ENCODE measurements around the gene SLC39A1. TPM values are rescaled to one million over a fixed set of nuclear protein-coding genes. Genes with fewer than 3 reads are reported as not detected.

SLC39A1 gene
- total RNA-seq, 1 donor from 2014 or later = 93.2 TPM

DNA sequence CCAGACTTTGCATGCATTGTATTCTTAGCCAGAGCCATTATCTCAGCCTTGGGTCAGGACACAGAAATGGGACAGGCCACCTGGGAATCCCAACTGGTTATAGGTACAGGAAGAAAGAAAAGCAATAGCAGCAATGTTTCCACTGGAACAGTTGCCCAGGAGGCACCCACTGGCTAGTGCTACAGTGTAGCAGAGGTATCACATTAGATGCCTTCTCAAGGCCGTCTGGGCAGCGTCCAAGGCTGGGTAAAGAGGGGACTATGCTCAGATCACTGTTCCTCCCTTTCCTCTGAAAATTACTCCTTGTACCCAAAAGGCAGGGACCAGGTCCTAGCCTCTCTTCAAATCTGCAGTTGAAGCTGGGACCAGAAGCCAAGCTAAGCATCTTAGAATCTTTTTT lies 7.0 kb upstream of the SLC39A1 start:
- Mint-ChIP-seq H3K9me3 (ENCODE audit: unreplicated experiment) (no peaks in the 10 kb centered on the region), H3K27me3 (ENCODE audit: unreplicated experiment) (no peaks in the 10 kb centered on the region), H3K36me3 (ENCODE audit: unreplicated experiment) (peaks cover 9% of the 10 kb centered on the region), H3K4me3 (ENCODE audit: unreplicated experiment) (no peak overlapping the region), H3K27ac (ENCODE audit: unreplicated experiment) (no peak overlapping the region), H3K4me1 (ENCODE audit: unreplicated experiment) (peaks cover 33% of the 10 kb centered on the region)
- TF ChIP-seq, protein P1, sequence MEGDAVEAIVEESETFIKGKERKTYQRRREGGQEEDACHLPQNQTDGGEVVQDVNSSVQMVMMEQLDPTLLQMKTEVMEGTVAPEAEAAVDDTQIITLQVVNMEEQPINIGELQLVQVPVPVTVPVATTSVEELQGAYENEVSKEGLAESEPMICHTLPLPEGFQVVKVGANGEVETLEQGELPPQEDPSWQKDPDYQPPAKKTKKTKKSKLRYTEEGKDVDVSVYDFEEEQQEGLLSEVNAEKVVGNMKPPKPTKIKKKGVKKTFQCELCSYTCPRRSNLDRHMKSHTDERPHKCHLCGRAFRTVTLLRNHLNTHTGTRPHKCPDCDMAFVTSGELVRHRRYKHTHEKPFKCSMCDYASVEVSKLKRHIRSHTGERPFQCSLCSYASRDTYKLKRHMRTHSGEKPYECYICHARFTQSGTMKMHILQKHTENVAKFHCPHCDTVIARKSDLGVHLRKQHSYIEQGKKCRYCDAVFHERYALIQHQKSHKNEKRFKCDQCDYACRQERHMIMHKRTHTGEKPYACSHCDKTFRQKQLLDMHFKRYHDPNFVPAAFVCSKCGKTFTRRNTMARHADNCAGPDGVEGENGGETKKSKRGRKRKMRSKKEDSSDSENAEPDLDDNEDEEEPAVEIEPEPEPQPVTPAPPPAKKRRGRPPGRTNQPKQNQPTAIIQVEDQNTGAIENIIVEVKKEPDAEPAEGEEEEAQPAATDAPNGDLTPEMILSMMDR (IDR thresholded peaks at IDR 0.05) = no peak
- no peak for DNase-seq (ENCODE audit: extremely low spot score, unreplicated experiment)

DNA sequence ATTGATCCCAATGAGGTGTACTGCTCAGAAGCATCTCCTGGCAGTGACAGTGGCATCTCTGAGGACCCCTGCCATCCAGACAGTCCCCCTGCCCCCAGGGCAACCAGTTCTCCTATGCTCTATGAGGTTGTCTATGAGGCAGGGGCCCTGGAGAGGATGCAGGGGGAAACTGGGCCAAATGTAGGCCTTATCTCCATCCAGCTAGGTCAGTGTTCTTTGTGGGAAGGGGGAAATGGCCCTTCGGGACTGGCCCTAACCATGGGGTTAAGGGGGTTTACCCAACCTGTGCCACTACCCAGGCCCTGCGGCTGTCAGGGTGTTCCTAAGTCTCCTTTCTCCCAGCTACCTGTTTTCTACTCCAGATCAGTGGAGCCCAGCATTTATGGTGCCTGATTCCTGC lies 5.6 kb upstream of the SLC39A1 start:
- H3K4me3 Mint-ChIP-seq (ENCODE audit: unreplicated experiment) = peak overlapping the region; percentile 91
- no peaks in the 10 kb centered on the region for H3K27me3 Mint-ChIP-seq (ENCODE audit: unreplicated experiment)
- no peaks in the 10 kb centered on the region for H3K9me3 Mint-ChIP-seq (ENCODE audit: unreplicated experiment)
- DNase-seq (ENCODE audit: extremely low spot score, unreplicated experiment) = no peak
- H3K36me3 Mint-ChIP-seq (ENCODE audit: unreplicated experiment) = peaks cover 1% of the 10 kb centered on the region
- TF ChIP-seq, protein P1 (IDR thresholded peaks at IDR 0.05) = no peak
- peaks cover 41% of the 10 kb centered on the region for H3K4me1 Mint-ChIP-seq (ENCODE audit: unreplicated experiment)
- no peak overlapping the region for H3K27ac Mint-ChIP-seq (ENCODE audit: unreplicated experiment)

- H3K4me1 Mint-ChIP-seq (ENCODE audit: unreplicated experiment) = peaks cover 45% of the 10 kb centered on the region
- TF ChIP-seq, protein P1 (IDR thresholded peaks at IDR 0.05) = no peak
- peak overlapping the region; percentile 97 for H3K27ac Mint-ChIP-seq (ENCODE audit: unreplicated experiment)
- H3K36me3 Mint-ChIP-seq (ENCODE audit: unreplicated experiment) = no peaks in the 10 kb centered on the region
- H3K9me3 Mint-ChIP-seq (ENCODE audit: unreplicated experiment) = no peaks in the 10 kb centered on the region
- H3K4me3 Mint-ChIP-seq (ENCODE audit: unreplicated experiment) = peak overlapping the region; percentile 91
- DNase-seq (ENCODE audit: extremely low spot score, unreplicated experiment) = no peak
- H3K27me3 Mint-ChIP-seq (ENCODE audit: unreplicated experiment) = no peaks in the 10 kb centered on the region
Measured at GRCh38 chr1:153968408-153968807, 5.1 kb upstream of the SLC39A1 start.

DNA sequence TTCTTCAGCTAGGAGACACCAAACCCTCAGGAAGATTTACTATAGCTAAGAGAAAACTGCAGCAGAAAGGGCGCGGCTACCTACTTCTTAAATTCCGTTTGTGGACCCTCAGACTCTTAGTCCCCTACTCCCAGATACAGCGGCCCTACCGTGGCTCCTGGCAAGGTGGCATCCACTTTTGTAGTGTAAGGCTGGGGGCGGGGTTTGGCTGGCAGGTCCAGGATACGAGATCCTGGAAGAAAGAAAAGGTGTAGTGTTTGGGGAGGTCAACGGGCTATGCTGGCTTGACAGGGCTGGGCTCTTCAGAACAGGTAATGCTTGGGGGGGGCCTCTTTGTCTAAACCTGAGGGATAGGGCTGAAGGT lies 4.6 kb upstream of the SLC39A1 start:
- H3K27ac Mint-ChIP-seq (ENCODE audit: unreplicated experiment) = peak overlapping the region; percentile 97
- no peak for DNase-seq (ENCODE audit: extremely low spot score, unreplicated experiment)
- no peaks in the 10 kb centered on the region for H3K27me3 Mint-ChIP-seq (ENCODE audit: unreplicated experiment)

DNA sequence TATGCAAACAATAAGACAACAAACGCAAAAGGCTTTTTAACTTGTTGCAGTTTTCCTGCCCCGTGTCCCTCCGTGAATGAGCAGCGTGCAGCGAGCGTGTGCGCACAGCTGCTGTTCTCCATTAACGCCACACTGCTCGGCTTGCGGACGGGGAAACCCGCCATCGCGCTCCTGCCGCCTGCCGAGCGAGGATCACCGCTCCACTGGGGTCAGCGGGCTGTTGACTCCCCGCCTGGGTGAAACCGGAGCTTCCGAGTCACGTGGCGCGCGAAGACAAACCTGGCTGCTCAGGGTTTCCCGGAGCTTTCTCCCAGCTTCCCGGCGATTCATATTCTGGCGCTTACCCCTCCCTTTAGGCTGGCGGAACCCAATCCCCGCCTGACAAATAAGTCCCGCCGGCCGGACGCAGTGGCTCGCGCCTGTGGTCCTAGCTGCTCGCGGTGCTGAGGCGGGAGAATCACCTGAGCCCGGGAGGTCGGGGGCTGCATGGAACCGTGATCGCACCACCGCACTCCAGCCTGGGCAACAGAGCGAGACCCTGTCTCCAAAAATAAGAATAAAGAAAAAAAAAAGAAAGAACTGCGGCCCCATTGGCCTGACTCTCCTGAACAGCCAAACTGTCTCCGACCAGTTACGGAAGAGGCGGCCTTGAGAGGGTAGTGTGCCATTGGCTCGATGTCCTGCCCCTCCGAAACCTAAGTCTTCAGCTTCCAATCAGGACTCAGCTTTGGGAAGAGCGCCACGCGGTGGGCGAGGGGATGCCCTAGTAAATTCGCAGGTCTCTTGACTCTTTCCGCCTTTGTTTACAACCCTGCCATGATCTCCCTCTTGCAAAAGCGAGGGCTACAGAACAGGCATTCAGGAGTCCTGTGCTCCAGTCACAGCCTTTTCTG lies 4.0 kb upstream of the SLC39A1 start, which contains the start of gene CREB3L4:
Gene CREB3L4 (plus strand): TSS at position 796 of the 893 bp plus-strand sequence. CDS start 624 bp downstream, outside the sequence.
- H3K4me1 Mint-ChIP-seq (ENCODE audit: unreplicated experiment) = peaks cover 51% of the 10 kb centered on the region

More for the DNA sequence above, 4.6 kb upstream of the SLC39A1 start:
- H3K4me1 Mint-ChIP-seq (ENCODE audit: unreplicated experiment) = peaks cover 46% of the 10 kb centered on the region
- TF ChIP-seq, protein P1 (IDR thresholded peaks at IDR 0.05) = no peak
- peak overlapping the region; percentile 91 for H3K4me3 Mint-ChIP-seq (ENCODE audit: unreplicated experiment)
- H3K36me3 Mint-ChIP-seq (ENCODE audit: unreplicated experiment) = no peaks in the 10 kb centered on the region
- no peaks in the 10 kb centered on the region for H3K9me3 Mint-ChIP-seq (ENCODE audit: unreplicated experiment)

More for the DNA sequence above, 4.0 kb upstream of the SLC39A1 start, which contains the start of gene CREB3L4:
- peak; percentile 93 for DNase-seq (ENCODE audit: extremely low spot score, unreplicated experiment)
- TF ChIP-seq, protein P1 (IDR thresholded peaks at IDR 0.05) = peak; percentile 54
- no peaks in the 10 kb centered on the region for H3K36me3 Mint-ChIP-seq (ENCODE audit: unreplicated experiment)
- H3K27ac Mint-ChIP-seq (ENCODE audit: unreplicated experiment) = peak within 1 kb of the TSS; percentile 97
- no peaks in the 10 kb centered on the region for H3K9me3 Mint-ChIP-seq (ENCODE audit: unreplicated experiment)
- no peaks in the 10 kb centered on the region for H3K27me3 Mint-ChIP-seq (ENCODE audit: unreplicated experiment)
- H3K4me3 Mint-ChIP-seq (ENCODE audit: unreplicated experiment) = peak within 1 kb of the TSS; percentile 91
